ENCODE data around the gene ZDHHC24. TPM values are rescaled to one million over a fixed set of nuclear protein-coding genes. Genes with fewer than 3 reads are reported as not detected.

Gene ZDHHC24
- total and polyA plus RNA-seq, 2 experiments from 2014 or later = 5.6 to 13.1 TPM

- peak; percentile 93 for DNase-seq (ENCODE audit: low spot score)
- peak; percentile 65 for ATAC-seq
- Mint-ChIP-seq H3K27ac (no peak within 1 kb of the TSS), H3K27me3 (ENCODE audit: insufficient read depth, low read depth, poor library complexity) (peaks cover 22% of the 10 kb centered on the region), H3K9me3 (peaks cover 16% of the 10 kb centered on the region; the same call in 2 of the 3 replicates), H3K36me3 (ENCODE audit: low read depth) (peaks cover 7% of the 10 kb centered on the region), H3K4me1 (peaks cover 21% of the 10 kb centered on the region), H3K4me3 (peak within 1 kb of the TSS; percentile 58)
- Histone ChIP-seq H3K4me3 (peak within 1 kb of the TSS; percentile 57), H3K36me3 (ENCODE audit: insufficient read depth) (no peaks in the 10 kb centered on the region), H3K4me2 (peak within 1 kb of the TSS; percentile 78), H3K9me2 (ENCODE audit: insufficient read depth) (no peaks in the 10 kb centered on the region), H2AFZ (peak within 1 kb of the TSS; percentile 91), H4K20me1 (replicated peaks; ENCODE audit: insufficient read depth) (no peaks in the 10 kb centered on the region), H3K79me2 (replicated peaks; ENCODE audit: insufficient read depth) (no peaks in the 10 kb centered on the region), H3K27ac (ENCODE audit: low read depth) (peak within 1 kb of the TSS; percentile 92), H3F3A (replicated peaks; ENCODE audit: low read depth) (peaks cover 11% of the 10 kb centered on the region; the same call in 1 of the 2 replicates), H3K4me1 (ENCODE audit: insufficient read depth) (peaks cover 23% of the 10 kb centered on the region), H3K27me3 (ENCODE audit: insufficient read depth) (peaks cover 6% of the 10 kb centered on the region; the same call in 1 of the 2 replicates)
- TF ChIP-seq POLR2AphosphoS5 (IDR thresholded peaks at IDR 0.05; ENCODE audit: low read depth) (peak; percentile 73), CREB1 (CRISPR knock-in tag; IDR thresholded peaks at IDR 0.05; ENCODE audit: low read depth) (no peak)
These were observed 22.5 kb upstream of the ZDHHC24 start, which contains the start of gene CTSF for GRCh38 chr11:66568124-66568916. TSS of gene CTSF (minus strand) at chr11:66568606. CDS start at chr11:66568486, 120 bp downstream.

GRCh38 chr11:66567787-66568123 is 21.9 kb upstream of the ZDHHC24 start:
- no peak overlapping the region for H3K27ac Mint-ChIP-seq
- peak overlapping the region; percentile 66; the same call in 1 of the 2 replicates for H2AFZ ChIP-seq
- H3K4me3 Mint-ChIP-seq = peak overlapping the region; percentile 58
- H3K9me2 ChIP-seq (ENCODE audit: insufficient read depth) = no peaks in the 10 kb centered on the region
- H3K27me3 Mint-ChIP-seq (ENCODE audit: insufficient read depth, low read depth, poor library complexity) = peaks cover 22% of the 10 kb centered on the region
- peaks cover 5% of the 10 kb centered on the region; the same call in 2 of the 3 replicates for H3K36me3 Mint-ChIP-seq (ENCODE audit: low read depth)
- peaks cover 6% of the 10 kb centered on the region; the same call in 1 of the 2 replicates for H3K27me3 ChIP-seq (ENCODE audit: insufficient read depth)
- H3K27ac ChIP-seq (ENCODE audit: low read depth) = no peak overlapping the region
- peaks cover 6% of the 10 kb centered on the region; the same call in 1 of the 2 replicates for H3F3A ChIP-seq (replicated peaks; ENCODE audit: low read depth)
- ATAC-seq (no peak), DNase-seq (ENCODE audit: low spot score) (no peak)
- H3K4me3 ChIP-seq = peak overlapping the region; percentile 57
- H3K4me2 ChIP-seq = peak overlapping the region; percentile 78
- peaks cover 23% of the 10 kb centered on the region for H3K4me1 ChIP-seq (ENCODE audit: insufficient read depth)
- H3K79me2 ChIP-seq (replicated peaks; ENCODE audit: insufficient read depth) = no peaks in the 10 kb centered on the region
- H3K36me3 ChIP-seq (ENCODE audit: insufficient read depth) = no peaks in the 10 kb centered on the region
- H4K20me1 ChIP-seq (replicated peaks; ENCODE audit: insufficient read depth) = no peaks in the 10 kb centered on the region
- peaks cover 10% of the 10 kb centered on the region; the same call in 2 of the 3 replicates for H3K9me3 Mint-ChIP-seq
- H3K4me1 Mint-ChIP-seq = peaks cover 19% of the 10 kb centered on the region
- TF ChIP-seq ZNF331 (CRISPR knock-in tag; IDR thresholded peaks at IDR 0.05; ENCODE audit: low read depth) (no peak), NANOG (IDR thresholded peaks at IDR 0.05; ENCODE audit: borderline replicate concordance) (no peak), STAT1 (IDR thresholded peaks at IDR 0.05; ENCODE audit: unreplicated experiment) (no peak), POLR2AphosphoS5 (IDR thresholded peaks at IDR 0.05; ENCODE audit: low read depth) (no peak), CREB1 (CRISPR knock-in tag; IDR thresholded peaks at IDR 0.05; ENCODE audit: low read depth) (no peak), REST (IDR thresholded peaks at IDR 0.05; ENCODE audit: unreplicated experiment) (no peak), ETS1 (IDR thresholded peaks at IDR 0.05) (no peak), EZH2 (IDR thresholded peaks at IDR 0.05; ENCODE audit: low read depth, unreplicated experiment) (no peak), CTCF (conservative IDR thresholded peaks at IDR 0.05; ENCODE audit: low read depth in 2 of 2) (no peak), EZH2phosphoT487 (IDR thresholded peaks at IDR 0.05; ENCODE audit: unreplicated experiment) (no peak), JUNB (IDR thresholded peaks at IDR 0.05; ENCODE audit: unreplicated experiment) (no peak), ZNF114 (CRISPR knock-in tag; IDR thresholded peaks at IDR 0.05) (no peak)
